Mucosa of descending colon (tissue), 3 donors: ENCODE results near the gene TPM2. TPM values are rescaled to one million over a fixed set of nuclear protein-coding genes. Genes with fewer than 3 reads are reported as not detected.

Experiments used
- ATAC-seq: fragments of 200-7000 bp; cut with Tn5 transposase; one replicate; pipeline ENCODE4 v1.9.1; 2020; ENCODE audit warnings: mild to moderate bottlenecking, moderate library complexity
- DNase-seq, 3 donors: peaks; one replicate each; pipeline ENCODE4 v3.0.0-alpha.2; 2020
- H3K36me3 ChIP-seq: fragments of 200-600 bp; one replicate; pipeline ENCODE4 v1.8.0; 2021; ENCODE audit warnings: low read depth, mild to moderate bottlenecking
- H3K4me1 ChIP-seq: fragments of 200-600 bp; one replicate; pipeline ENCODE4 v1.8.0; 2021; ENCODE audit warnings: low read depth, mild to moderate bottlenecking
- H3K4me3 ChIP-seq: fragments of 200-600 bp; one replicate; pipeline ENCODE4 v1.8.0; 2021; ENCODE audit warnings: mild to moderate bottlenecking
- H3K9me3 ChIP-seq: fragments of 200-600 bp; one replicate; pipeline ENCODE4 v1.8.0; 2021; ENCODE audit warnings: mild to moderate bottlenecking
- intact Hi-C, 2 donors: fragments of 100-400 bp; cut with DNase I in 1 of 2; cut with micrococcal nuclease in 1 of 2; formaldehyde crosslinking; loops; one replicate each; pipeline versions ENCODE4 v1.11.0 to v1.11.1; 2022; cut with DNase I, micrococcal nuclease
- total RNA-seq, 3 donors: library from RNA; stranded (reverse); fragmentation: NEBNext Ultra II Directional in 2 of 3; extraction: Animal tissue kit (Norgen Biotek cat#: 25700) in 2 of 3; gene quantifications; one replicate each; pipeline versions ENCODE4 v1.2.1 to v1.2.4, GENCODE V29; 2021 to 2023
- TF ChIP-seq, protein P1 (sequence below): fragments of 200-600 bp; IDR thresholded peaks from one replicate; pipeline ENCODE4 v1.8.0; 2022; ENCODE audit warnings: antibody characterized with exemption, mild to moderate bottlenecking
- donor health status: DM: no; HTN: no; CAD: no; lungs with moderate emphysema.
- donor health status: DM: no; HTN: no; CAD: no.
- donor health status: DM: no; HTN: yes; CAD: no.

Gene TPM2
- total RNA-seq, 3 donors from 2014 or later: 45.3 to 1,899 (median 152) TPM

DNA sequence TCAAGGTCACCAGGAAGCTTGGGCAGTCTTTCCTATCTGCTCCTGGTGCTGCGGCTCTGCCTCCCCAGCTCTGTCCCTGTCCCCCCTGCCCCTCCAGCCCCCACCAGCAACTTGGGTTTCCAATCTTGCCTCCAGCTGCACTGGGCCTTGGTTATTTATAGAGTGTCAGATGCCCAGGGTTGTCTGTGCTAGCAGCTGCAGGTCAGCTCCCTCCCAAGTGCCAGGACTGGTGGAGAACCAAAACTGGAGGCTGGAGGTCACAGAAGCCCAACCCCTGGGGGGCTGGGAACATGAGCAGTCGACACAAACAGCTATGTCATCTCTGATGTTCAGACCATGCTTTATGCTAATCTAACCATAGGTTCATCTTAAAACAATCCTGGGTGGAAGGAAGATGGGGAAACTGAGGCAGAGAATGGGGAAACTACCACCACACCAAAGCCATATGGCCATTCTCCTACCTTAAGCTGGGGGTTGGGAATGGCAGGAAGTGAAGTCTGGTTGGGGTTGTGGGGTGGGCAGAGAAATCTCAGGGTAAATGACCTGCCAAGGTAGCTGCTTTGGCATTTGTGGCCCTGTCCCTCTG is 1.7 kb downstream of the TPM2 start:
- H3K9me3 ChIP-seq: no peaks in the 10 kb centered on the region

DNA sequence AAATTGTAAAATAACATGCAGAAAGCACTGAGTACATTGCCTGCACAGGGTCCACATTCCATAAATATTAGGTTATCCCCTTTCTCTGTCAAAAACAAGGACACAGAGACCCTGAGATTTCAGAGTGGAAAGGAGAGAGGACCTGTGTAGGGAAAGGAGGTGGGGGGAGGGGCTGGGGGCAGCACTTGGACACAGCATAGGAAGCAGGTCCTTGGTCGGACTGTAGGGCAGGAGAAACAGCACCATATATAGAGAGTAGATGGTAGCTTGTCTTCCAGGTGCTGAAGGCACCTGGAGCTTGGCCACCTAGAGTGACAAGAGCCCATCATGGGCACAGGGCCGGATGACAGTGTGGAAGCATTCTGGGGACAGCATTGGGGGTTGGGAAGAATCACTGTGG is 2.4 kb downstream of the TPM2 start:
- ATAC-seq (no peak), DNase-seq (peak in 1 of 3 donors; percentile 17)
- H3K4me3 ChIP-seq: no peak overlapping the region
- TF ChIP-seq, protein P1, sequence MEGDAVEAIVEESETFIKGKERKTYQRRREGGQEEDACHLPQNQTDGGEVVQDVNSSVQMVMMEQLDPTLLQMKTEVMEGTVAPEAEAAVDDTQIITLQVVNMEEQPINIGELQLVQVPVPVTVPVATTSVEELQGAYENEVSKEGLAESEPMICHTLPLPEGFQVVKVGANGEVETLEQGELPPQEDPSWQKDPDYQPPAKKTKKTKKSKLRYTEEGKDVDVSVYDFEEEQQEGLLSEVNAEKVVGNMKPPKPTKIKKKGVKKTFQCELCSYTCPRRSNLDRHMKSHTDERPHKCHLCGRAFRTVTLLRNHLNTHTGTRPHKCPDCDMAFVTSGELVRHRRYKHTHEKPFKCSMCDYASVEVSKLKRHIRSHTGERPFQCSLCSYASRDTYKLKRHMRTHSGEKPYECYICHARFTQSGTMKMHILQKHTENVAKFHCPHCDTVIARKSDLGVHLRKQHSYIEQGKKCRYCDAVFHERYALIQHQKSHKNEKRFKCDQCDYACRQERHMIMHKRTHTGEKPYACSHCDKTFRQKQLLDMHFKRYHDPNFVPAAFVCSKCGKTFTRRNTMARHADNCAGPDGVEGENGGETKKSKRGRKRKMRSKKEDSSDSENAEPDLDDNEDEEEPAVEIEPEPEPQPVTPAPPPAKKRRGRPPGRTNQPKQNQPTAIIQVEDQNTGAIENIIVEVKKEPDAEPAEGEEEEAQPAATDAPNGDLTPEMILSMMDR: no peak
- intact Hi-C loops: no loop called here
- no peaks in the 10 kb centered on the region for H3K9me3 ChIP-seq
- no peaks in the 10 kb centered on the region for H3K36me3 ChIP-seq
- H3K4me1 ChIP-seq: peaks cover 7% of the 10 kb centered on the region

More for the DNA sequence above, 1.7 kb downstream of the TPM2 start:
- intact Hi-C loops: no loop called here
- DNase-seq (peak in 1 of 3 donors; percentile 5), ATAC-seq (no peak)
- H3K36me3 ChIP-seq: no peaks in the 10 kb centered on the region
- H3K4me3 ChIP-seq: no peak overlapping the region
- TF ChIP-seq, protein P1: no peak
- peaks cover 7% of the 10 kb centered on the region for H3K4me1 ChIP-seq

DNA sequence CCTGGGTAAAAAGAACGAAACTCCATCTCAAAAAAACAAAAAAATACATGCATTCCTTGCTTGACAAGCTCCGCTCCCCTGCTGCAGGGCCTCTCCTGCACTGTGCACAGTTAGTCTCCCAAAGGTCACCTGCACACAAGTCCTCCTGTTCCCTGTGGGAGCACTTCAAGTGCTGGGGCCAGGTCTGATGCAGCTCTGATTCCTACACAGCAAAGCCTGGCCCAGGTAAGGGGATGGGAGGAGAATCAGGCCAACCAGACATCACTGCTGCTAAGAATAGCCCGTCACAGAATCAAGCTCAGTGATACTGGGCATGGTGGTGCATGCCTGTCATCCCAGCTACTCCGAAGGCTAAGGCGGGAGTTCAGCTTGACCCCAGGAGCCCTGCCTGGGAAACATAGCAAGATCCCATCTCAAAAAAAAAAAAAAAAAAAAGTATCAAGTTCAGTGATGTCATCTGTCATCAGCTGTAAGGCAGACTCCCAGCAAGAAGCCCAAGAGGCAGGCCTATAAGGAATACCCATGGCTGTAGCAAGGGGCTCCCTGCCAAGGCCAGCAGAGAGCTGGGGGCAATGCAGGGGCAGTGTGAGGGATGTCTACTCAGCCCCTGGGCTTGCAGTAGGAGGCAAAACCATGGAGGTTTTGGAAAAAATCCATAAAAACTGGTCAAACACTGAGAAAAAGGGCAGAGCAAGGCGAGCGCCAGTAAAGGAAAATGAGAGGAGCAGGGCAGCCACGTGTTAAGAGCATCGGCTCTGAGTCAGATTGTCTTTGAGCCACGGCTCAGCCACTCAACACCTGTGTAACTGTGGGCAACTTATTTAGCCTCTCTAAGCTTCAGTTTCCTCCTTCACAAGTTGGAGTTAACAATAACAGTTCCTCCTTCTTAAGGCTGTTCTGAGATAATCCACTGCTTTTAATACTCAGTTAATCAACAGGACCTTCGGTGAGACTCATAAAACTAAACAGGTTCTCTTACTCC is 3.2 kb downstream of the TPM2 start:
- TF ChIP-seq, protein P1: no peak
- H3K4me1 ChIP-seq: peaks cover 7% of the 10 kb centered on the region
- no peak overlapping the region for H3K4me3 ChIP-seq
- intact Hi-C loops: no loop called here
- ATAC-seq (no peak), DNase-seq (peak in 1 of 3 donors; percentile 29)
- no peaks in the 10 kb centered on the region for H3K36me3 ChIP-seq
- H3K9me3 ChIP-seq: no peaks in the 10 kb centered on the region

DNA sequence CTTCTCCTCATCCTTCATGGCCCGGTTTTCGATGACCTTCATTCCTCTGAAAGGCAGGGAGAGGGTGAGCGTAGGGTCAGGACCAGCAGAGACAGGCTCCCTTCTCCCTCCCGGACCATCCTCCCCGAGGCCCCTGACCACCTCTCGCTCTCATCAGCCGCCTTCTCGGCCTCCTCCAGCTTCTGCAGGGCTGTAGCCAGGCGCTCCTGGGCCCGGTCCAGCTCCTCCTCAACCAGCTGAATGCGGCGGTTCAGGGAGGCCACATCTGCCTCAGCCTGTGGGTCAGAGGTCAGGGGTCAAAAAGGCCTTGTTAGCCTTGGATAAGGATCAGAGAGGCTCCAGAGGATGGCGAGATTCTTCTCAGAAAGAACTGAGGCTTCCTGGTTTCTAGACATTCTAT is 4.2 kb downstream of the TPM2 start:
- peaks cover 4% of the 10 kb centered on the region for H3K4me1 ChIP-seq
- H3K9me3 ChIP-seq: no peaks in the 10 kb centered on the region
- H3K4me3 ChIP-seq: no peak overlapping the region
- TF ChIP-seq, protein P1: no peak
- DNase-seq: peak in 1 of 3 donors; percentile 47
- ATAC-seq: no peak
- intact Hi-C loops: no loop called here
- H3K36me3 ChIP-seq: no peaks in the 10 kb centered on the region

DNA sequence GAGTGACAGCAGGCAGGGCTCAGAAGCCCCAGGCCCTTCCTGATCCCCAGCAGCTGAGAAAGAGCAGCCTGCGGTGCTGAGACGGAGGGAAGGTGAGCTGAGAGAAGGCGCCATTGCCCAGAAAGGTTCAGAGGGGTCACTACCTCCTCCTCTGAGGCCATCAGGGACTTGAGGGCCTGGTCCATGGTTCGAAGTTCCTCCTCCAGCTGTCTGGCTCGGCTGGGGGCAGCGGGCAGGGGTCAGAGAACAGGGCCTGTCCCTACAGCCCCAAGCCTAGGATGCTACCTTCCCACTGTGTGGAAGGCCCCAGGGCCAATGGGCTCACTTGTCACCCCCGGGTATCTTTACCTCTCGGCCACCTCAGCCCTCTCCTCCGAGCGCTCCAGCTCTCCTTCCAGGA is 4.8 kb downstream of the TPM2 start:
- no peaks in the 10 kb centered on the region for H3K36me3 ChIP-seq
- TF ChIP-seq, protein P1: no peak
- H3K4me1 ChIP-seq: no peaks in the 10 kb centered on the region
- ATAC-seq (no peak), DNase-seq (peak in 1 of 3 donors; percentile 26)
- intact Hi-C loops: no loop called here
- no peak overlapping the region for H3K4me3 ChIP-seq
- H3K9me3 ChIP-seq: no peaks in the 10 kb centered on the region
